ENCODE measurements around the gene RB1.

RB1 gene

DNA sequence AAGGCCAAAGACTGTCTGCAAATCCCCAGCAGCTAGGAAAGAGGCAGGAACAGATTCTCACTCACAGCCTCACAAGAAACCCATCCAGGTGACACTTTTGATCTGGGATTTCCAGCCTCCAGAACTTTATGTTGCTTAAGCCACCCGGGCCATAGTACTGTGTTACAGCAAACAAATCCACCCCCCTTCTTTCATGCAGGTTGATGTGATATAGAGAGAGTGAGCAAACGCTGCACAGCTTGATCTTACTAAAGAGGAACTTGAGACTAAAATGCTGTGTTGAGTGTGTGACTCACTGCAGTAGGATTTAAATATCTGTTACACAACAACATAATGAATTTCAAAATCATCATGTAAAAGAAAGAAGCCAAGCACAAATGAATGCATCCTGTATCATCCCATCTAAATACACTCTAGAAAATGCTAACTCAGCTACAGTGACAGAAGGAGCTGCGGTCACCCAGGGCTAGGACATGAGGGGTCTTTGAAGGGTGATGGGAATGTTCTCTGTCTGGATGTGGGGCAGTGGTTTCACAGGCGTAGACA is 197.2 kb downstream of the RB1 start:
- DNase-seq: no peak

DNA sequence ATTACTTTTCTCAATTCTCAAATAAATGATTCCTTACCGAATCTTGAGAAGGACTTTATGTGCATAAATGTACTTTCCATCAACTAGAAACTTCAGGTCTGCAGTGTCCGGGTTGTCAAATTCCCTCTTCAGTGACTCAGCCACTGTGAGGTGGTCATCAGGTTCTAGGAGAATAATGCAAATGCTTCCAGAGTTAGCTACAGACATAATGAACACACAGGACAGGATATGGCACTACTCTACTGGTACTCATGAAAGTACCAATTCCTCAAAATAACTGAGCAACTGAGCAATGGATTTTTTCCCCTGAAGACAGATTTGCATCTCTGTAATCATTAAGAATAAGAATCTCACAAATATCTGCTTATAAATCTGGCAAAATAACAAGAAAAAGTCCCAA is 198.2 kb downstream of the RB1 start:
- no peak for DNase-seq

DNA sequence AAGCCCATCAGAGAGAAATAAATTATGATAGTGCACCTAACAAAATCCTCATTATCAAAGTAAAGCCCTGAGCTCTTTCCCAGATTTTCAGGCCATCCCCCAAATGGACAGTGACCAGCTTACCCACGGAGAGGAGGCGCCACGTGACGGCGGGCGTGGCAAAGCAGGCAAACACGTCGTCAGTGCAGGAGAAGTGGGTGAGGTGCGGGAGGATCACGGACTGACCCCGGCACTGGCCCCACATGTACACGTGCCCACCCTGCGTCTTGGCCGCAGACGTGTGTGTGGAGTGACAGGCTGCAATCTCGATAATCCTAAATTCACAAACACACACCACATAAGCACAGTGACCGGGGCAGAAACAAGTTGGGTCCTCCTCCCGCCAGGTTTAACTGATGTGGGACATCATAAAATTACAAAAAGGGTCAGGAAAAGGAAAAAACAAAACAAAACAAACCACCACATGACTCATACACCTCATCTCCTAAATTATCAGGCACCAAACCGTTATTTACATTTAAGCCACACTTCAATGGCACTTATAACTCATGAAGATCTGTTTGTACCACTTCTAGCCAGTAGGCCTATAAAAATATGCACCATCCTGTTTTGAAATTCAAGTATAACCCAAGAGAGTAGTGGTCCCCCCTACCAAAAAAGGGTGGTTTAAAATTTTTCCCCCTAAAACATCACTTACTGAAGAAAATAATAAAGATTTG is 199.2 kb downstream of the RB1 start:
- DNase-seq: no peak

DNA sequence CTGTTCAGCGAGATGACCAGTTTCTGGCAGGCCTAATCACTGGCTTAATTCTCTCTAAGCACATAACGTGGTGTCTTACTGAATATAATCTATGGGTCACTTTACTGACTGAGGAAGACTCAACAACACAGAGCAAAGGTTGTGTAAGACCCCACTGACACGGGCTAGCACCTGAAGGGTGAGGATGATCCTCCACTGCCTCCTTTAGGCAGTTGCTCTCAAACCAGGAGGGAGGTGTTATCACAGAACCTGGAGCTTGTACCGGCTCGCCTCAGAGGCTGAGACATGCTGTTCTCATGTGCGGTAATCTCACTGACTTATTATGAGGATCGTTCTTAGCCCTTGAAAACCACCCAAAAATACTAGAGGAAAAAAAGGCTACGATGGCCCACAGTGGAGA is 201.1 kb downstream of the RB1 start:
- DNase-seq: no peak

DNA sequence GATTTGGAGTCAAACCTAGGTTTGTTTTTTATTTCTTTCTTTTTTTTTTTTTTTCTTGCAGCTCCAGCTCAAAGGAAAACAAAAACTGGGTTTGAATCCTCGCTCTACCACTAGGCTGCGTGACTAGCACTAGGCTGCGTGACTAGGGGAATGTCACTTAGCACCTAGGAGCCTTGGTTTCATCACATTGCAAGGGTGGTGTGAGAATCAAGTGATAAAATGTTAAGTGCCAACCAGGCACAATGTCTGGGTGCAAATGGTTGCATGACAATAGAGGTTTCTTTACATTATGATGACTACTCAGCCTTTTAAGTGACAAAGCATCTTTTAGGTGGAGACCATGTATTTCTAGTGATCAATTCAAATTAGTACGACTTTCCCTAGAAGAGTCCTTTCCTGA is 201.5 kb downstream of the RB1 start:
- DNase-seq: no peak

DNA sequence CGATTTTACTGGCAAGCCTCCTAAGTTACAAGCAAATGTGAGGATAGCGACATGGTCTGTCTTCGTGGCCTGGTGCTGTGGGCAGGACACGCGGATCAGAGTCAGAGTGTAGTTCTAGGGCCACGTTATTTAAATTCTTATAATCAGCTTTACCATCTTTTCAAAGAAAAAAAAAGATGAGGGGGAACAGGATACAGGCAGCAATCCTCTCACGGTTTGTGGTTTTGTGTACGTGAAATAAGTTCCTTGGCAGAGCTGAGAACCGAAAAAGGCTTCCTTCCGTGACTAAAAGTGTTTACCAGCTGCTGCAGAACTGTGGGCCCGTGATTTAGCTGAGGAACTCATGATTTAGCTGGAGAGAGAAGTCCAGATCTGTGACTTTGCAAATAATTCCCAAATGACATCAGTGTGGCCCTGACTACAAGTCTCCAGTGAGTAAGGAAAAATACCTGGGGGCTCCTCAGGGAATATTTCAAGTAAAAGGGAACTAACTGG is 202.1 kb downstream of the RB1 start:
- DNase-seq: peak; percentile 52 to 57

DNA sequence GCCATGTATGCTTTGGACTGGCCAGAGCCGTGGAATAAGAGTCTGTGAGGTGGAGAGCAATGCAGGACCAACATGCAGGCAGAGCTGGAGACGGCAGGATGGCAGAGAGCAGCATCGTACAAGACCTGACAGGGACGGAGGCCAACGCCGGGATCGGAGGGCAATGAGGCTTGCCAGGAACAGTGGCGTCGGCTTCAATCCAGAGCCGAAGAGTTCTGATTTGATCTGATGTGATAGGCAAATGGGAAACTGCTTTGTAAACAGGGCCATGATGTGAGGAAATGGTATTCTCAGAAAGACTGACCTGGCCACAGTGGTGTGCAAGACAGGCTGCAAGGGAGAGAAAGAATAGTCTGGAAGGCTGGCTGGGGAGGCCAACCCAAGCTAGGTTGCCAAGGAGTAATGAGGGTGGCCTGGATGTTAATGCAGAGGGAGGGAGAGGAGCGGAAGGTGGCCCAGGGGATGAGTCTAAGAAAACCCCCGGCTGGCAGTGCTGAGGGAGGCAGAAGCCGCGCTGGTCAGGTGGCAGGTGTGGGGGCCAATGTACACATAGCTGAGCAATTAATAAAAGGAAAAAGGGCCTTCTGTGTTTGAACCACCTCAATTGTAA is 202.6 kb downstream of the RB1 start:
- DNase-seq: no peak

DNA sequence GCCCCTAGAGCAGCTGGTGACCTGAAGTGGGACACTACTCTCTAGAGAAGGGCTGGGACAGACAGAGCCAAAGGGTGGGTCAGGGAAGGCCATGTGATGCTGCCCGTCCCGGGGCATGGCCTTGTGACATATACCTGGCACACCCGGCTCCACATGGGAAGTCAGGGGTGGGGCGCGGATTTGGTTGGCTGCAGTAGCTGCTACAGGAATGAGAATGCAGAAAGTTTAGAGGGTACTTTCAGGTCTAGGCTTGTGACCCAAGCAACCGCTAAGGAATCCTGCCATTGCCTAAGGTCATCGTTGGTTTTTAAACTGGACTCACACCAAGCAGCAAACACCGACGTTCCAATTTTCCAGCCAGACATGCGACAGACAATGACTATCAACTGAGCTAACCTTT is 203.5 kb downstream of the RB1 start:
- no peak for DNase-seq

DNA sequence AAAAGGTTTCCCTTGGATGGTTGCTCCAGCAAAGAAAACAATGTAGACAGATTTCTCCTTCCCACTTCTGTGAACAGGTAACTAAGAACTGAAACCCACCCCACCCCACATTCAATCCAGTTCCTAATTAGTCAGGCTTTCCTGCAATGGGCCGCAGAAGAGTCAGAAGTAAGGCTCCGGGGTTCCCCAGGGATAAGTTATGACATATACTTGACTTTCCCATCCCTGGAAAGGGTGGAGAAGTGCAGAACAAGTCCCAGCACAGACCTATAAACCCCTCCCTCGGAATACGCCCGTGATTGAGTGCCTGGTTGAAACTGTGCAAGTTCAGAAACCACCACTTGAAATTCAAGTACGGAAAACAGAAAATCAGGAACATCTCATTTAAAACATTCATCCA is 204.5 kb downstream of the RB1 start:
- DNase-seq: no peak

DNA sequence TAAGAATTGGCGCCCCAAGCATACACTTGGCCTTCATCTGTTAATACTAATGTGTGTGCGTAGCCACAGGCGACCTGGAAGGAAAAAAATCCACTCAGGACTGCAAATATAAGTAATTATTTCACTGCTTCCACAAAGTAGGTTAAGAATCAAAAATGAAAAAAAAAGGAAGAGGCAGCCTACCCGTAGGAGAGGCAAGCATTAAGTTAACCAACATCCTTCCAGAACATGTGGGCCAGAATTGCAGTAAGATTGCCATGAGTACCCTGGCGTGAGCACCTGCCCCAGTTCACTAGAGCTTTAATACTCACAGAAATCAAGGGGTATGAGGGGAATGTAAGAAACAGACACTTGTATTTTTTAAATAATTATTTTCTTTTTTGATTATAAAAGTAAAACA is 207.1 kb downstream of the RB1 start:
- no peak for DNase-seq

DNA sequence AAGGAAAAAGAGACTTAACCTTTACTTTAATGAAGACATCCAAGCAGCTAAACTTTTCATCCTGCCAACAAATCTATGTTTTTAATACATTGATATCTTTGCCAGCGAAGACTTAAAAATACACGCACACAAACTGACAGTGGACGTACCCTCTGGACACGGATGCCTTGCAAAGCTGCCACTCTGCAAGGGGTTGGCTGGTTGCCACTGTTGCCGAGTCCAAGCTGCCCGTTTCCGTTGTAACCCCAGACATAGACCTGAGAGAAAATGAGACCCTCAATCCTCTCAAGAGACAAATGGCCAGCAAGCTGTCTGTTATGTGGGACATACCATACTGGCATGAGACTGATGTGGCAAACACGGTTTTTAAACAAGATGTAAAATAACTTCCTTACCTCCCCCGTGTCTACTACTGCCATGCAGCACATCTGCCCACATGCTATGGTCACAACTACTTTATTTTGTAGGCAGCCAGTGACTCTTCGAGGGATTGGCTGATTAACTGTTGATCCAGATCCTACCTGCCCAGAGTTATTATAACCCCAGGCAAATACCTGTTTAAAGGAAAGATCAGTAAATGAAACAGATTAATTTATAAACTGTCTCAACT is 208.2 kb downstream of the RB1 start:
- DNase-seq: no peak

DNA sequence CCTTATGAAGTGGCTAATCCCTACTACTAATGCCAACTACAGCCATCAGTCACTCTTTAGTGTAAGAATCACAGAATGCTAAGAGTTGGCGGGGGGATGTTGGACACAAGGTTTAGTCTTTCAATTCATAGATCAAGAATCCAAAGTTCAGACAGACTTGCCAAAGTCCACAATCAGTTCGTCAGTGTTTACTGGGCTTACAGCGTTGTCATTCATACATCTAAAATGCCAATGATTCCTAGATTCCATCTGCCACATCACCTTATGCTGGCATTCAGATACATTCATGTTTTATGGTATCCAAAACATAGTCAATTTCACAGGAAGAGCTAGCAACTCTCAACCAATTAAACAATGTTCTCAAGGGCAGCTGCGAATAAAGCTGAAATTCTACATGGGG is 211.2 kb downstream of the RB1 start:
- no peak for DNase-seq

DNA sequence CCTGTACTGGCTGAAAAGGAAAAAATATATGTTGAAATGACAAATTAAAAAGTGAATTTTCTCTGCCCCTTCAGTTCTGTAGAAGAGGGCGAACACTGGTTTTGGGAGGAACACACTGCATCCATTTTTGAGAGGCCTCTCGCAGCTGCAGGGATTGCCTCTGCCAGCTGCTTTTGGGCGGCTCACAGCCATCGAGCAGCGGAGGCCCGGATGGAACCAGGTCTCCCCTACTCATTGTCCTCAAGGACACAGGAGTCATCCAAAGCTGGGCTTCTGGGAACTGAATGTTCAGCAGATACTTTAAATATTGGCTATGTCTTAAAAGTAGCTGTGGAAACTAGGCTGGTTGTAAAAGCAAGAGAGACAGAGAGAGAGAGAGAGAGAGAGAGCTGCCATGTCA is 212.2 kb downstream of the RB1 start:
- DNase-seq: no peak

DNA sequence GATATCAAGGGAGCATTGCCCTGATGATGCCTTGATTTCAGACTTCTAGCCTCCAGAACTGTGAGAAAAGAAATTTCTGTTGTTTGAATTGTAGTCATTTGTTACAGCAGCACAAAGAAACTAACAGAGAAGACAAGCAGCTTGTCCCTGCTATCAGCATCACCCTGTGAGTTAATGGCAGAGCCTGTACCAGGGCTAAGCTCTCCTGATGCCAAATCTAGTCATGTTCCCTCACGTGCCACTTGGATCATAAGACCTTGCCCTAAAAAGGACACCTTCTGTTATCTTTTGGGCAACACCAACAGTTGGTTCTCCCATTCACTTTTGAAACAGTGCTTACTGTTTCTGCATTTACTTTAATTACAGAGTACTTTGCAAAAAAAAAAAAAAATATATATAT is 214.5 kb downstream of the RB1 start:
- DNase-seq: no peak

DNA sequence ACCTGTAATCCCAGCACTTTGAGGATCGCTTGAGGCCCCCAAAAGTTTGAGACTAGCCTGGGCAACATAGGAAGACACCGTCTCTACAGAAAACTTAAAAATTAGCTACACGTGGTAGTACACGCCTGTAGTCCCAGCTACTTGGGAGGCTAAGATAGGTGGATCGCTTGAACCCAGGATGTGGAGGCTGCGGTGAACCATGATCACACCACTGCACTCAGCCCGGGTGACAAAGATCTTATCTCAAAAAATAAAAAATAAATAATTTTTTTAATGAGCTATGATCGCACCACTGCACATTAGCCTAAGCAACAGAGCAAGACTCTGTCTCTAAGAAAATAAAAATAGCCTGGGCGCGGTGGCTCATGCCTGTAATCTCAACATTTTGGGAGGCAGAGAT is 222.7 kb downstream of the RB1 start:
- DNase-seq: no peak

DNA sequence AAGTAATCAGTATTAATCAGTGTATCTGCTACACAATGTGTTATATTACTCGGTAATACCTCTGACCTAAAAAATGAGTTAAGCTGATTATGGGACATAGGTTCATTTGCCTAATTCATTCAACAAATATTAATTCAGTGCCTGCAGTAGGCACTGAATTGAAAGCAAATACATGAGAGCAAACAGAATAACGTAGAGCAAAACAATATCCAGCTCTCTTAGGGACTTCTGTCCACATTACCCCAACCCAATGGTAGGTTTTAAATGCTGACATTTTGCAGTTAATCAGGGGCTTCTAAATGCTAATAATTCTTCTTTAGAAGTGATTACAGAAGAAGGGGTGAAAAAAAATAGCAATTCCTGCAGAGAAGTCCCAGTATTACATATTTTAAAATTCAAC is 224.4 kb downstream of the RB1 start:
- DNase-seq: no peak

DNA sequence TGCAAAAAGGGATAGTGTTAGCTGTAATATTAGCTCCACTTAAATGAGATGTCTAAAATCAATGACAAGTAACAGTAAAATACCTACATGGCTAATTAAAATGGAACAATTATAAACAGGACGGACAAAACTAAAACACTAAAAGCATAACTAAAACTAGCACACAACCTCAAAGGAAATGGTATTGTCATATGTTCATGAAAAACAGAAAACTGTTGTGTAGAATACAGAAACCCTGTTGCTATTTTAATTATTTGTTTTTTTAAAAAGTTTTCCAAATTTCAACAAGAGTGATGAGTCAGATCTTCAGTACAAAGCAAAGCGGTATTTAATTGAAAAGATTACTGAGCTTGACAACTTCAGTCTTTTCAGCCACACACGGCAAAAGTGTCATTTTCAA is 225.2 kb downstream of the RB1 start:
- DNase-seq: no peak

DNA sequence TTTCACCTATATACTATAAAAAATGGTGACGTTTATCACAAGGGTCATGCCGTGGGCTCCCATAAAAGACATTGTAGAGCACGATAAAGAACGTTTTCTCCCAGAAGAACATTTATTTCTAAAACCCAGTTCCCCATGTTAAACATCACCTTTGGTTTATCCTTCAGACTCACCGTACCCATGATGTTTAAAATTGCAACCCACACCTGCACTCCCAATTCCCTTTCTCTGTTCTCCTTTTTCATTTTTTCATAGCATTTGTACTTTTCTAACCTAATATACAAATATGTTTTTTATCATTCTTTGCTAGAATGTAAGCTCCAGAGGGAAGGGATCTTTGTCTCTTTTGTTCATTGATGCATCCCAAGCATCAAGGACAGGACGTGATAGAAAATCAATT is 227.3 kb downstream of the RB1 start:
- no peak for DNase-seq

Measured in activated T-cell treated with anti-CD3 and anti-CD28 coated beads, Interleukin-2, amount 50 U/mL, for 48 hours (primary cell).